B cell (primary cell): ENCODE results near the gene SLC25A26.

ENCODE experiments used
- CTCF ChIP-seq: fragments of 200-600 bp; IDR thresholded peaks from one replicate; pipeline ENCODE4 v1.8.0; 2022; ENCODE audit warnings: antibody characterized with exemption, mild to moderate bottlenecking
- EZH2 ChIP-seq: IDR thresholded peaks from 2 replicates; pipeline ENCODE4 v1.6.1; 2012; ENCODE audit warnings: borderline replicate concordance, low read depth, mild to moderate bottlenecking, moderate library complexity, low read length; ENCODE audit not compliant: insufficient read depth, poor library complexity, severe bottlenecking

- TF ChIP-seq CTCF (no peak), EZH2 (no peak)
Measured at GRCh38 chr3:66398228-66399025, 177.6 kb downstream of the SLC25A26 start.
